Esophagus muscularis mucosa (tissue), 4 donors: Measurements from ENCODE around the gene L3HYPDH. TPM values are rescaled to one million over a fixed set of nuclear protein-coding genes. Genes with fewer than 3 reads are reported as not detected.

Experiments used
- total RNA-seq, 4 donors: library from RNA; depleted of rRNA; stranded (reverse); fragments of >200 nt; gene quantifications; one replicate each; pipeline versions ENCODE4 v1.1.0 to v1.2.1, GENCODE V29; 2016

Gene L3HYPDH
- total RNA-seq, 4 donors from 2014 or later, result 20.2 to 32.2 (median 26.0) TPM

Other genes with a start within 250 kb of the L3HYPDH start
- 1 to 10 TPM; 4.3 to 9.1 (median 6.4) TPM for gene GPR135, start 19.0 kb downstream of the L3HYPDH start, total RNA-seq
- 10 to 100 TPM; 23.3 to 27.8 (median 26.3) TPM for gene JKAMP, start 109 bp upstream of the L3HYPDH start, total RNA-seq
- not detected for gene CCDC175, start 92.4 kb upstream of the L3HYPDH start, total RNA-seq